Osteoblast (primary cell): Measurements from ENCODE around the gene KCTD16. TPM values are rescaled to one million over a fixed set of nuclear protein-coding genes. Genes with fewer than 3 reads are reported as not detected.

Experiments used
- DNase-seq: peaks from one replicate; pipeline ENCODE4 v3.0.0; 2011; ENCODE audit warnings: low spot score, mixed read lengths; ENCODE audit not compliant: insufficient read length; ENCODE audit errors: missing footprints
- H2AFZ ChIP-seq: 2 replicates; pipeline ENCODE4 v1.6.0; 2011; ENCODE audit warnings: mild to moderate bottlenecking, low read length
- H3K27ac ChIP-seq: 2 replicates; pipeline ENCODE4 v1.5.1; 2011; ENCODE audit warnings: mild to moderate bottlenecking, low read depth, low read length, moderate library complexity
- H3K27me3 ChIP-seq: 2 replicates; pipeline ENCODE4 v1.6.0; 2012; ENCODE audit warnings: mild to moderate bottlenecking, control low read depth, inconsistent platforms, low read length, moderate library complexity; ENCODE audit not compliant: insufficient read depth
- H3K36me3 ChIP-seq: 2 replicates; pipeline ENCODE4 v1.5.1; 2011; ENCODE audit warnings: mild to moderate bottlenecking, low read length, control low read depth, moderate library complexity; ENCODE audit not compliant: insufficient read depth
- H3K4me1 ChIP-seq: 2 replicates; pipeline ENCODE4 v1.5.1; 2011; ENCODE audit warnings: mild to moderate bottlenecking, low read length, control low read depth, moderate library complexity; ENCODE audit not compliant: insufficient read depth
- H3K4me2 ChIP-seq: 2 replicates; pipeline ENCODE4 v1.6.0; 2011; ENCODE audit warnings: mild to moderate bottlenecking, low read length; ENCODE audit not compliant: insufficient read depth
- H3K4me3 ChIP-seq: fragments of 200-600 bp; sonication (generic); 3 replicates; pipeline ENCODE4 v1.5.1; 2012; ENCODE audit warnings: mild to moderate bottlenecking, low read length, inconsistent platforms; ENCODE audit not compliant: insufficient read depth
- H3K79me2 ChIP-seq: 2 replicates; pipeline ENCODE4 v1.6.0; 2012; ENCODE audit warnings: mild to moderate bottlenecking, low read length, control low read depth, inconsistent platforms; ENCODE audit not compliant: insufficient read depth
- H3K9me3 ChIP-seq: 2 replicates; pipeline ENCODE4 v1.5.1; 2011; ENCODE audit warnings: low read depth, low read length, control low read depth
- H4K20me1 ChIP-seq: 2 replicates; pipeline ENCODE4 v1.6.0; 2012; ENCODE audit warnings: mild to moderate bottlenecking, low read length, control low read depth; ENCODE audit not compliant: insufficient read depth
- CTCF ChIP-seq: IDR thresholded peaks from 2 replicates; pipeline ENCODE4 v1.5.1; 2011; ENCODE audit warnings: mild to moderate bottlenecking, low read depth, low read length, moderate library complexity; ENCODE audit errors: extremely low read depth
- total RNA-seq: library from RNA; depleted of rRNA; stranded (reverse); fragments of >200 nt; gene quantifications from 2 replicates; pipeline ENCODE4 v1.2.3, GENCODE V29; 2012

KCTD16 gene
- total RNA-seq, 1 donor: 3.6 TPM

DNA sequence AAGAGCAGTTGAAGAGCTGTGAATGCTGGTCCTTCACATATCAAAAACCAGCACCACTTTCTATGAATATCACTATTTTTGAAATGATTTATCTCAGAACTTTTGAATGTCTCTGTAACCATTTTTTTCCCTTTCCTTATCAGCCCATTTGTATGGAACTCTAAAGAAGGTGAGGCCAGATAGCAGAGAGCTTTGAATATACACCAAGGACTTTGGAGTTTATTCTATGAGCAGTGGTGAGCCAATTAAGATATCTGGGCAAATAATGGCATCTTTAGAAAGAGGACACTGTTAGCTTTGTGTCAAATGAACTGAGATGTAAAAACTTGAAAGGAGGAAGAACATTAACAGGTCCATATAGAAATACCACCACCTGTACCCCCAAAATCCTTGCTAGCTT, 22.0 kb downstream of the KCTD16 start:
- Histone ChIP-seq H3K9me3 (no peaks in the 10 kb centered on the region), H3K79me2 (no peaks in the 10 kb centered on the region), H3K4me3 (no peak overlapping the region), H2AFZ (no peak overlapping the region), H3K4me2 (no peak overlapping the region), H3K27ac (no peak overlapping the region), H4K20me1 (no peaks in the 10 kb centered on the region), H3K36me3 (no peaks in the 10 kb centered on the region), H3K27me3 (no peaks in the 10 kb centered on the region), H3K4me1 (peaks cover 40% of the 10 kb centered on the region)
- TF ChIP-seq CTCF: no peak
- DNase-seq: no peak

DNA sequence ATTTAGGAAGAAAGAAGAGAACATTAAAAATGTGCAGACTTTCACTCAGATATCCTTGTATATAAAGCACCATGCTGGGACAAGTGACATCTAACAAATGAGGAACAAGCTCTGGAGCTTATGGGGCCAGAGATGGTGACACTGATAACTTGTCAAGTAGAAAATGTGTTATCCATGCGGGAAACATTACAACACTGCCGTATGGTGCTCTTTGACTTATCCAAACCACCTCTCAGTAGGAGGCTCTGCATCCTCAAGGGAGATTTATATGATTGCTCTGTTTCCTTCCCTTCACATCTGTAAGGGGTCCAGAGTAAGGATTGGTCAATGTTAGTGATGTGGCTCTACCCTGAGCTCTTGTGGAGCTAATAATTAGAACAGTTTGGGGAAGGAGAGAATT, 23.5 kb downstream of the KCTD16 start:
- no peaks in the 10 kb centered on the region for H3K79me2 ChIP-seq
- H3K36me3 ChIP-seq: no peaks in the 10 kb centered on the region
- no peak overlapping the region for H2AFZ ChIP-seq
- no peak overlapping the region for H3K4me2 ChIP-seq
- DNase-seq: no peak
- H3K9me3 ChIP-seq: no peaks in the 10 kb centered on the region
- H4K20me1 ChIP-seq: no peaks in the 10 kb centered on the region
- no peak overlapping the region for H3K4me3 ChIP-seq
- H3K4me1 ChIP-seq: peaks cover 37% of the 10 kb centered on the region
- no peak overlapping the region for H3K27ac ChIP-seq
- no peaks in the 10 kb centered on the region for H3K27me3 ChIP-seq
- TF ChIP-seq CTCF: no peak

- H3K79me2 ChIP-seq: no peaks in the 10 kb centered on the region
These were observed 24.8 kb downstream of the KCTD16 start for GRCh38 chr5:144195448-144195847.

GRCh38 chr5:144196612-144197011, 25.9 kb downstream of the KCTD16 start:
- H3K4me3 ChIP-seq: no peak overlapping the region
- H2AFZ ChIP-seq: no peak overlapping the region
- H3K4me2 ChIP-seq: no peak overlapping the region
- DNase-seq: no peak
- no peaks in the 10 kb centered on the region for H3K79me2 ChIP-seq
- no peak for TF ChIP-seq CTCF
- no peak overlapping the region for H3K27ac ChIP-seq
- H3K27me3 ChIP-seq: no peaks in the 10 kb centered on the region
- H3K4me1 ChIP-seq: peaks cover 19% of the 10 kb centered on the region
- H4K20me1 ChIP-seq: no peaks in the 10 kb centered on the region
- no peaks in the 10 kb centered on the region for H3K36me3 ChIP-seq
- no peaks in the 10 kb centered on the region for H3K9me3 ChIP-seq

More at GRCh38 chr5:144195448-144195847, 24.8 kb downstream of the KCTD16 start:
- H3K27ac ChIP-seq: no peak overlapping the region
- no peak overlapping the region for H3K4me3 ChIP-seq
- no peaks in the 10 kb centered on the region for H4K20me1 ChIP-seq
- no peaks in the 10 kb centered on the region for H3K27me3 ChIP-seq
- no peaks in the 10 kb centered on the region for H3K36me3 ChIP-seq
- H3K4me2 ChIP-seq: peak overlapping the region; percentile 14
- no peak for DNase-seq
- no peak for TF ChIP-seq CTCF
- peaks cover 26% of the 10 kb centered on the region for H3K4me1 ChIP-seq
- no peaks in the 10 kb centered on the region for H3K9me3 ChIP-seq
- H2AFZ ChIP-seq: peak overlapping the region; percentile 82
